ENCODE data around the gene MAPT.

DNA sequence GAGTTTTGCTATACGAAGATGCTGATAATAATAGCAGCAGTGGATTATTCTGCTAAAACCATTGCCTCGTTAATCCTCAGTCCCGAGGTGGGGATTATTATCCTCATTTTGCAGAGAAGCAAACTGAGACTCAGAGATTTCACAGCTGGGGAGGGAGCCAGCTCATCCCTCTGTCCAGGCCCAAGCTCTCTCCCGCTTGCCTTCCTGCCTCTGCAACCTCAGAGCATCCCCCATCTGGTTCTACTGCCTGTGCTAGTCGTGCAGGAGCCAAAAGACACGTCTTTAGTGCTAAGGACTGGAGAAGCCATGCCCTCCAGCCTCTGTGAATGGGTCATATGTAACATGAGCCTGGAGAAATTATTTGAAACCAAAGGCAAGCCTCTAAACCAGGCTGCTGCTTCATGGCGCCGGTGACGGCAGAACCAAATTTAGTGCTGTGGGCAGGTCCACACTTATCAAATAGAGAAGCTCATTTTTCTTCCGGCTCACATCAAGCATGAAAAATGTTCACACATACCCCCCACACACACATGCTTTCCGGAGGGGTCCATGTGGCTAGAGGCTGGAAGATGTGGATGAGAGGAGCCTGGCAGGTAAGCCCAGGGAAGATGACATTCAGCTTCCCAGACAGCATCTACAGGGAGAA is 13.5 kb downstream of the MAPT start:
- TF ChIP-seq RAD21 (IDR thresholded peaks at IDR 0.05; ENCODE audit: low read depth) (no peak), FOXM1 (IDR thresholded peaks at IDR 0.05; ENCODE audit: borderline replicate concordance, low read depth) (no peak), CREB1 (IDR thresholded peaks at IDR 0.05; ENCODE audit: low read depth) (no peak), MAX (IDR thresholded peaks at IDR 0.05) (no peak), TAF1 (IDR thresholded peaks at IDR 0.05; ENCODE audit: low read depth) (no peak), EGR1 (IDR thresholded peaks at IDR 0.05) (no peak), EP300 (IDR thresholded peaks at IDR 0.05; ENCODE audit: borderline replicate concordance) (no peak)

Measured in Ishikawa (cell line).